K562 (cell line): Measurements from ENCODE around the gene KIAA0513. TPM values are rescaled to one million over a fixed set of nuclear protein-coding genes. Genes with fewer than 3 reads are reported as not detected.
A peak's percentile ranks its signal among the peaks of the same experiment; 100 is the strongest.

Experiments
- ATAC-seq: fragments of 200-7000 bp; cut with Tn5 transposase; 3 replicates; pipeline ENCODE4 v1.9.1; 2020; ENCODE audit warnings: moderate library complexity
- BruUV-seq: library from RNA; stranded (reverse); fragments of 400-500 nt; replicated peaks from 2 replicates; lab custom pipeline; 2021; lab: Mats Ljungman, UMichigan
- CTCF ChIA-PET: fragments of 300-600 bp; formaldehyde crosslinking; extraction: SDS; loops from one replicate; lab custom pipeline; 2021; ENCODE audit warnings: low intra/inter-chr PET ratio; lab: Yijun Ruan, JAX
- POLR2A ChIA-PET: fragments of 300-600, 350-650 bp; sonication (Branson Sonifier 250); formaldehyde crosslinking; extraction: SDS; loops from one replicate; lab custom pipeline; 2021; ENCODE audit warnings: antibody characterized with exemption, inconsistent platforms; lab: Yijun Ruan, JAX
- DNase-seq, 4 experiments: peaks; one replicate each; pipeline versions ENCODE4 v3.0.0 to v3.0.0-alpha.2; 2011 to 2018; ENCODE audit warnings: low spot score in 3 of 4, mixed read lengths in 3 of 4; ENCODE audit errors: extremely low read depth in 1 of 4
- FAIRE-seq: peaks from 2 replicates; lab custom pipeline; 2011; peaks lifted over from hg19 to GRCh38; lab: Jason Lieb, UNC
- H2AFZ ChIP-seq: 2 replicates; pipeline ENCODE4 v1.6.0; 2011; ENCODE audit warnings: low read depth, low read length, control low read depth, inconsistent platforms
- H3K27ac ChIP-seq: fragments of 200-600 bp; 3 replicates; pipeline ENCODE4 v1.8.0; 2011; ENCODE audit warnings: low read depth, mild to moderate bottlenecking, control low read depth, inconsistent platforms, low read length, moderate library complexity, mixed read lengths; ENCODE audit errors: extremely low read depth
- H3K27me3 ChIP-seq, 2 experiments: fragments of 300-600 bp in 1 of 2; 2 replicates in 1 of 2; 3 replicates in 1 of 2; pipeline versions ENCODE4 v1.6.0 to v1.8.0; 2011; ENCODE audit warnings: inconsistent platforms in 2 of 2, low read length in 2 of 2, mild to moderate bottlenecking in 1 of 2, mixed read lengths in 1 of 2, moderate library complexity in 1 of 2; ENCODE audit not compliant: control insufficient read depth in 2 of 2, insufficient read depth in 2 of 2
- H3K36me3 ChIP-seq: fragments of 300-600 bp; 3 replicates; pipeline ENCODE4 v1.8.0; 2011; ENCODE audit warnings: mild to moderate bottlenecking, low read length, inconsistent platforms; ENCODE audit not compliant: control insufficient read depth, insufficient read depth
- H3K4me1 ChIP-seq, 2 experiments: fragments of 200-600 bp in 1 of 2; replicated peaks in 1 of 2; 2 replicates in 1 of 2; 3 replicates in 1 of 2; pipeline versions ENCODE4 v1.5.1 to v1.8.0; 2011; ENCODE audit warnings: inconsistent platforms in 2 of 2, low read length in 2 of 2, mild to moderate bottlenecking in 1 of 2, mixed read lengths in 1 of 2, moderate library complexity in 1 of 2; ENCODE audit not compliant: control insufficient read depth in 2 of 2, insufficient read depth in 2 of 2
- H3K4me2 ChIP-seq: 2 replicates; pipeline ENCODE4 v1.6.1; 2011; ENCODE audit warnings: low read length, control low read depth, inconsistent platforms, mixed read lengths; ENCODE audit not compliant: insufficient read depth
- H3K4me3 ChIP-seq: fragments of 200-600 bp; sonication (generic), shearing (Covaris generic); 2 replicates; pipeline ENCODE4 v1.5.1; 2016; ENCODE audit warnings: control low read depth, inconsistent platforms
- H3K79me2 ChIP-seq: fragments of 200-600 bp; 3 replicates; pipeline ENCODE4 v1.8.0; 2011; ENCODE audit warnings: low read length, inconsistent platforms; ENCODE audit not compliant: control insufficient read depth, insufficient read depth
- H3K9ac ChIP-seq, 2 experiments: 2 replicates each; pipeline versions ENCODE4 v1.6.0 to v1.6.1; 2011; ENCODE audit warnings: low read depth in 2 of 2, low read length in 2 of 2, control low read depth in 1 of 2, inconsistent platforms in 1 of 2, mild to moderate bottlenecking in 1 of 2, mixed read lengths in 1 of 2; ENCODE audit not compliant: insufficient read depth in 1 of 2
- H3K9me1 ChIP-seq: one replicate; pipeline ENCODE4 v1.6.0; 2011; ENCODE audit warnings: inconsistent platforms, mild to moderate bottlenecking, low read length, moderate library complexity; ENCODE audit not compliant: control insufficient read depth, insufficient read depth
- H3K9me3 ChIP-seq: replicated peaks from 2 replicates; pipeline ENCODE4 v1.5.1; 2011; ENCODE audit warnings: low read depth, low read length, inconsistent platforms; ENCODE audit not compliant: control insufficient read depth, insufficient read depth
- H4K20me1 ChIP-seq: replicated peaks from 2 replicates; pipeline ENCODE4 v1.6.1; 2011; ENCODE audit warnings: low read length, inconsistent platforms, mixed read lengths; ENCODE audit not compliant: control insufficient read depth, insufficient read depth
- EGR1 ChIP-seq: fragments of 450-650 bp; conservative IDR thresholded peaks from 2 replicates; pipeline ENCODE4 v1.6.1; 2017; ENCODE audit warnings: mild to moderate bottlenecking
- SMAD1 ChIP-seq: fragments of 150-350 bp; IDR thresholded peaks from 2 replicates; pipeline ENCODE4 v1.6.1; 2014; ENCODE audit warnings: low read length, low read depth; ENCODE audit not compliant: partially characterized antibody
- ZNF431 ChIP-seq: sonication (generic); formaldehyde crosslinking; IDR thresholded peaks from 2 replicates; pipeline ENCODE4 v1.8.0; 2022; ENCODE audit warnings: mild to moderate bottlenecking, missing genetic modification reagents
- ZNF644 ChIP-seq: fragments of 200-800 bp; sonication (Bioruptor generic); IDR thresholded peaks from 2 replicates; pipeline ENCODE4 v1.6.1; 2016; ENCODE audit warnings: low read depth, missing genetic modification characterization, missing compliant biosample characterization
- WGBS: fragments of 100-300 bp; shearing (Covaris generic); methylation state at CpG from one replicate; pipeline ENCODE4 v1.1.6; 2016; ENCODE audit warnings: low coverage, mixed read lengths; ENCODE audit not compliant: insufficient coverage; ENCODE audit errors: missing lambda C conversion rate; 5-methylcytosine and 5-hydroxymethylcytosine counted together
- in situ Hi-C: fragments of 300-500 bp; cut with MboI; formaldehyde crosslinking; loops from 4 replicates; pipeline ENCODE4 v1.15.0; 2018; ENCODE audit warnings: inconsistent platforms, mixed read lengths
- intact Hi-C: fragments of 100-400 bp; cut with micrococcal nuclease; formaldehyde crosslinking; loops from 2 replicates; pipeline ENCODE4 v1.14.2; 2022
- polyA plus RNA-seq, 8 experiments: library from polyadenylated mRNA; depleted of rRNA in 4 of 8; stranded (reverse) in 5 of 8; unstranded in 3 of 8; fragments of >200 nt; fragmentation: Nextera tagmentation in 2 of 8; fragmentation: Illumina TruSeq in 1 of 8; extraction: Ambion mirVana in 2 of 8; extraction: Trizol in 1 of 8; gene quantifications; 2 replicates each; pipeline versions ENCODE4 v1.2.1 to v1.2.3, GENCODE V29; 2011 to 2014; ENCODE audit warnings: inconsistent platforms in 1 of 8, missing spikeins in 1 of 8
- total RNA-seq, 7 experiments: library from RNA; depleted of rRNA in 6 of 7; stranded (reverse); fragments of >200 nt in 6 of 7; fragmentation: Illumina TruSeq in 2 of 7; extraction: Trizol in 2 of 7; gene quantifications; 2 replicates each; pipeline versions ENCODE4 v1.2.1 to v1.2.3, GENCODE V29; 2011 to 2021; ENCODE audit warnings: low replicate concordance in 1 of 7

KIAA0513 gene
- total and polyA plus RNA-seq, 9 of the 15 experiments (the other 6 are each of a cell fraction or from before 2014, with no cell fraction given): 0.18 to 13.7 (median 10.2) TPM

DNA sequence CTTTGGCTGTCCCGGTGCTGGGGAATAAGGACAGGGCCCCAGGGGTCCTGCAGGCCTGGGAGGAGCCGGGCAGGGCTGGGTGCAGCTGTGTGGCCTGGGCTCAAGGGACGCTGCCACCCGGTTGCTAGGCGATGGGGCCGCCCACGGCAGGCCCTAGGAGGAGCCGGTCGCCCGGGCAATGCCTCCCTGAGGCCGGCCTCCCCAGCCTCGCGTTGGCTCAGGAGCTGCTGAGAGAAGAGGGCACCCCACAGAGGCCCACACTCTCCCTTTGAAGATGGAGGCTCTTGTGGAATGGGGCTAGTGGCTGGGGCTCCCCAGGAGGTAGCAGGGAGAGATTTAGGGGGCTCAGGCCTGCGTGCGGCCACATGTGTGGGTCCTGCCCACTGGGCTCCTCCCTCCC lies 84.8 kb downstream of the KIAA0513 start, which contains the start of gene CIBAR2:
CIBAR2 (minus strand) TSS at position 109 of the 400 bp plus-strand sequence. CDS start 120 bp downstream, outside the sequence.
- no peak for DNase-seq
- FAIRE-seq: no peak
- Histone ChIP-seq H3K27me3 (peaks cover 10 to 52% of the 10 kb centered on the region in 2 experiments), H3K9me1 (no peaks in the 10 kb centered on the region), H3K79me2 (no peaks in the 10 kb centered on the region), H3K4me1 (peaks cover 2 to 33% of the 10 kb centered on the region in 2 experiments; a peak in 2 of 5 replicates), H3K9me3 (no peaks in the 10 kb centered on the region), H3K9ac (peak within 1 kb of the TSS in 1 of 2 experiments; percentile 49; a peak in 1 of 4 replicates), H2AFZ (no peak within 1 kb of the TSS), H3K36me3 (no peaks in the 10 kb centered on the region), H3K27ac (no peak within 1 kb of the TSS), H3K4me2 (no peak within 1 kb of the TSS), H4K20me1 (peaks cover 4% of the 10 kb centered on the region; the same call in 1 of the 2 replicates), H3K4me3 (no peak within 1 kb of the TSS)
- intact Hi-C loops: no loop called here
- TF ChIP-seq EGR1 (peak; percentile 41; the same call in 1 of the 2 replicates), ZNF431 (CRISPR knock-in tag) (no peak), SMAD1 (no peak), ZNF644 (no peak)
- WGBS: 27% methylated on average over 15 of the region's 15 CpGs
- ChIA-PET CTCF (no interaction called here), POLR2A (interaction anchor here (0.7 to 1.5 kb wide), 3 partner anchors 13 to 235 kb away, joined by 3 to 4 read pairs (median 4); no protein-coding TSS in a partner anchor)
- in situ Hi-C loops: loop anchor here (10.0 to 25.0 kb wide), 3 partner anchors 142 to 900 kb away; no protein-coding TSS in a partner anchor
- no peak for ATAC-seq
- no TSS peak for BruUV-seq
